Fibroblast of the aortic adventitia (primary cell): ENCODE results near the gene EMC6. TPM values are rescaled to one million over a fixed set of nuclear protein-coding genes. Genes with fewer than 3 reads are reported as not detected.

Experiments used
- DNase-seq: peaks from one replicate; pipeline ENCODE4 v3.0.0-alpha.2; 2010; ENCODE audit warnings: low read depth
- H3K4me3 ChIP-seq: 2 replicates; pipeline ENCODE4 v1.5.1; 2011; ENCODE audit warnings: low read depth, mild to moderate bottlenecking, control low read depth, low read length, moderate library complexity
- CTCF ChIP-seq: IDR thresholded peaks from 2 replicates; pipeline ENCODE4 v1.5.1; 2011; ENCODE audit warnings: mild to moderate bottlenecking, low read length, control low read depth, inconsistent platforms; ENCODE audit not compliant: insufficient read depth
- total RNA-seq: library from RNA; depleted of rRNA; stranded (reverse); fragments of >200 nt; gene quantifications from 2 replicates; pipeline ENCODE4 v1.2.3, GENCODE V29; 2012; ENCODE audit warnings: low replicate concordance

The EMC6 gene
- total RNA-seq, 1 donor, result 17.9 TPM

GRCh38 chr17:3669548-3669947 is 936 bp downstream of the EMC6 start:
- DNase-seq, result no peak
- TF ChIP-seq CTCF, result no peak

GRCh38 chr17:3672571-3672970 is 4.0 kb downstream of the EMC6 start:
- TF ChIP-seq CTCF, result no peak
- DNase-seq, result no peak
- H3K4me3 ChIP-seq, result no peak overlapping the region

More at GRCh38 chr17:3669548-3669947, 936 bp downstream of the EMC6 start:
- H3K4me3 ChIP-seq, result peak overlapping the region; percentile 94

DNA sequence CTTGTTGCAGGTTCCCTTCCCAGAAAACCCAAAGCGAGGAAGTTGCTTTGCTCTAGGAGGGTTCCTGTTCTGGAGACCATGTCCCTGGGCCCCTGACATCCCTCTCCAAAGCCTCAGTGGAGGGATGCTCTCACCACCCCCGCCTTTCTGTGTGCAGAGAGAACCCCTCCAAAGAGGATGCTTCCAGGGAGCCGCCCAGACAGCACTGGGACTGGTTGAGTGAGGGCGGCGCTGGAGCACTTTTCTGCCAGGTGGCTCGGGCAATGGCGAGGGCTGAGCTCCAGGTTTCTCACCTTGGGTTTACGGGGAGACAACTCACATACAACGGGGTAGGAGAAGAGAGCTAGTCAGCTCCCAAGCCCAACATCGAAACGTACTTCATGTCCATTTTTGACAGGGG is 7.3 kb downstream of the EMC6 start:
- no peak for DNase-seq
- H3K4me3 ChIP-seq, result no peak overlapping the region
- no peak for TF ChIP-seq CTCF

DNA sequence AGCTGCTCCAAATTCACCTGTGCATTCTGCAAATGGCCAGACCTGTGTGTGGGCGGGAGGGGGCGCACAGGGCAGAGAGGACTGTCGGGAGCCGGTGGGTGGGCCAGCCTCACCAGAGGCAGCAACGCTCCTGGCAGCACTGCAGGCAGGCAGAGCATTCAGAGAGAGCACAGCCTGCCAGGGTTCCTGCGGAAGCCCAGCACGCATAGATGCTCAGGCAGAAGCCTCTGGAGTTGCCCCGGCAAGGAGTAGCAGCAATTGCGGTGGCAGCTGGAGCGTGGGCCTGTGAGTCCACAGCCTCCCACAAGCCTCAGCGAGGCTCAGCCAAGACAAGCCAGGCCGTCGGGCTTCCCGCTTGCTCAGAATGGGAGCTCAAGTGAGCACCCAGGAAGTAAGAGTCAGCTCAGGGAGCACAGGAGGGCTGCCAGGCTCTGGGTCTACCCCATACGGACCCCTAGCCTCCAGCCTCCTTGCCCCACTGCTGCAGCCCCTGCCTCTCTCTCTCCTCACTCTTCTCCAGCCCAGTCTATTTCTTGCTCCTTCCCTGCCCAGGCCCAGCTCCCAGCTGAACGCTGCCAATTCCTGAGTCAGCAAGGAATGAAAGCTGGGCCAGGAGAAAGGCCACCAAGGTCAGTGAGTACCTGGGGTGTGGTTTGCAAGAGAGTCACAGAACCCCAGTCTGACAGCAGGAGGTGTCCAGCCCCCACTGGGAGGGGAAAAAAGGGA is 9.6 kb downstream of the EMC6 start:
- TF ChIP-seq CTCF, result no peak
- DNase-seq, result peak; percentile 73
- no peak overlapping the region for H3K4me3 ChIP-seq

DNA sequence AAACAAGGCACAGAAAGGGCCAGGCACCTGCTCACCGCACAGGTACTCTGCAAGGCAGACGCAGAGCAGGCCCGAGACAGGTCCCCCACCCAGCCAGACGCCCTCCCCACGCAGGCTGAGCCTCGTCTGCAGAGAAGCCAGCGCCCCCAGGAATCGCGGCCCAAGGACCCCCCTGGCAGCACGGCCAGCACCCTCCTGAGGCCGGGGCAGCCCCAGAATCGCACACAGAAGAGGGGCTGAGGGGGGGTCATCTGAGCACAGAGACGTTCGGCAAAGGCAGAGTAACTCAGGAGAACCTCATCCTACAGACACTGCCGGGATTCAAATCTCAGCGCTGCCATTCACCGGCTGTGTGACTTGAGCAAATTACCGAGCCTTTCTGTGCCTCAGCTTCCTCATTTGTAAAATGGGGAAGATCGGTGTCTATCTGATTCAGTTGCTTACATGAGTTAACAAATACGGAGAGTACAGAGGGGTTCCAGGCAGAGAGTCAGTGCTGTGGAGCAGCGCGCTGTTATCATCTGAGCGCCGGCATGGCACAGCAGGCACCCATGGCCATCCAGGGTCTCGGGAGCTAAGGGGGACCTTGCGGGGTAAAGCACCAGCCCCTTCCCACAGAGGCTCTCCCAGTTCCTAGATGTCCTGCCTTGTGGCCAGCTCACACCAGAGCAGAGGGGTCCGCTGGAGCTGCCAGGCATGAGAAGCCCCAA is 10.4 kb downstream of the EMC6 start:
- no peak for TF ChIP-seq CTCF
- no peak for DNase-seq
- no peak overlapping the region for H3K4me3 ChIP-seq

GRCh38 chr17:3679531-3680126 is 11.0 kb downstream of the EMC6 start:
- no peak for TF ChIP-seq CTCF
- H3K4me3 ChIP-seq, result no peak overlapping the region
- DNase-seq, result no peak
